Glomerular visceral epithelial cell (primary cell): Measurements from ENCODE around the gene UTF1.

Source experiments
- DNase-seq: peaks from one replicate; pipeline ENCODE4 v3.0.0-alpha.2; 2016; ENCODE audit errors: extremely low spot score

Gene UTF1

GRCh38 chr10:133278577-133279265 is 48.7 kb downstream of the UTF1 start:
- DNase-seq: peak; percentile 74

GRCh38 chr10:133279326-133280226 is 49.6 kb downstream of the UTF1 start:
- no peak for DNase-seq

DNA sequence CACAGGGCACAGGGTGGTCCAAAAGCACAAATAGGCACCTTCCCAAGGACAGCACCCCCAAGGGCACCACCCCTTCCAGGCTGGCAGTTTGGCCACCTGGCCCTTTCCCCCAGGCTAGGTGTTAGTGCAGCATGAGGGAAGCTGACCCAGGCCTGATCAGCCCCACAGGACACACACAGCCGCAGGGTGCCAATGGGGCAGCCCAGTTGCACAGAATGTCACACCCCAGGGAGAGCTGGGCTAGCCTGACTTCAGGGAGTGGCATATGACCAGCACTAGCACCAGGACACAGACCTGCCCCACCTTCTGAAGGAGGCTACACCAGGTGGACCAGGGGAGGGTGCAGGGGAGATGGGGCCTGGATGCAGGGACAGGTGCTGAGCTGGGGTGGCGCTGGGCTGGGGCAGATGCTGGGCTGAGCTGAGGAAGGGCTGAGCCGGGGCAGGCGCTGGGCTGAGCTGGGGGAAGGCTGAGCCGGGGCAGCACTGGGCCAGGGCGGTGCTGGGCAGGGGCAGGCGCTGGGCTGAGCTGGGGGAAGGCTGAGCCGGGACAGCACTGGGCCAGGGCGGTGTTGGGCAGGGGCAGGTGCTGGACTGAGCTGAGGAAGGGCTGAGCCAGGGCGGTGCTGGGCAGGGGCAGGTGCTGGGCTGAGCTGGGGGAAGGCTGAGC is 50.5 kb downstream of the UTF1 start:
- DNase-seq: no peak

DNA sequence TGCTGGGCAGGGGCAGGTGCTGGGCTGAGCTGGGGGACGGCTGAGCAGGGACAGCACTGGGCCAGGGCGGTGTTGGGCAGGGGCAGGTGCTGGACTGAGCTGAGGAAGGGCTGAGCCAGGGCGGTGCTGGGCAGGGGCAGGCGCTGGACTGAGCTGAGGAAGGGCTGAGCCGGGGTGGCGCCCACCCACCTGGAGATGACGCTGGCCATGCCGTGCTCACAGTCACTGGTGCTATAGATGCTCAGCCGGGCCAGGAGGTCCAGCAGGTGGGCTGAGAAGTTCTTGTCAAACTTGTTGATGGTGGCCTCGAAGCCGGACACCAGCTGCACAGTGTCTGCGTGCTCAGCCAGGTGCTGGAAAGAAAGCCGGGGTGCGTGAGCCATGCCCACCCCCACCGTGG is 51.1 kb downstream of the UTF1 start:
- DNase-seq: no peak
